Measurements from ENCODE around the gene BRPF3.

Gene BRPF3

GRCh38 chr6:36219081-36219480, 22.5 kb downstream of the BRPF3 start:
- Histone ChIP-seq H3K27me3 (replicated peaks; ENCODE audit: control insufficient read depth, insufficient read depth, low read length) (no peaks in the 10 kb centered on the region), H3K4me3 (ENCODE audit: low read length) (no peak overlapping the region), H3K9me3 (ENCODE audit: control insufficient read depth, low read length) (no peaks in the 10 kb centered on the region), H3K4me1 (ENCODE audit: control insufficient read depth, insufficient read depth, low read length) (no peaks in the 10 kb centered on the region), H3K9ac (ENCODE audit: low read length) (no peak overlapping the region), H3K36me3 (ENCODE audit: control insufficient read depth, insufficient read depth, low read length, severe bottlenecking) (peaks cover 95% of the 10 kb centered on the region)
- no peak for DNase-seq (ENCODE audit: low read depth)

- H3K9me3 ChIP-seq (ENCODE audit: control insufficient read depth, low read length): no peaks in the 10 kb centered on the region
- no peak for DNase-seq (ENCODE audit: low read depth)
- H3K27me3 ChIP-seq (replicated peaks; ENCODE audit: control insufficient read depth, insufficient read depth, low read length): no peaks in the 10 kb centered on the region
- H3K9ac ChIP-seq (ENCODE audit: low read length): no peak overlapping the region
- H3K36me3 ChIP-seq (ENCODE audit: control insufficient read depth, insufficient read depth, low read length, severe bottlenecking): peaks cover 95% of the 10 kb centered on the region
- no peak overlapping the region for H3K4me3 ChIP-seq (ENCODE audit: low read length)
- H3K4me1 ChIP-seq (ENCODE audit: control insufficient read depth, insufficient read depth, low read length): no peaks in the 10 kb centered on the region
These were observed 23.7 kb downstream of the BRPF3 start for GRCh38 chr6:36220226-36220625.

GRCh38 chr6:36221674-36222073, 25.1 kb downstream of the BRPF3 start:
- Histone ChIP-seq H3K27me3 (replicated peaks; ENCODE audit: control insufficient read depth, insufficient read depth, low read length) (no peaks in the 10 kb centered on the region), H3K4me3 (ENCODE audit: low read length) (no peak overlapping the region), H3K9me3 (ENCODE audit: control insufficient read depth, low read length) (no peaks in the 10 kb centered on the region), H3K9ac (ENCODE audit: low read length) (no peak overlapping the region), H3K36me3 (ENCODE audit: control insufficient read depth, insufficient read depth, low read length, severe bottlenecking) (peaks cover 95% of the 10 kb centered on the region), H3K4me1 (ENCODE audit: control insufficient read depth, insufficient read depth, low read length) (no peaks in the 10 kb centered on the region)
- no peak for DNase-seq (ENCODE audit: low read depth)

GRCh38 chr6:36222924-36223323, 26.4 kb downstream of the BRPF3 start:
- H3K36me3 ChIP-seq (ENCODE audit: control insufficient read depth, insufficient read depth, low read length, severe bottlenecking): peaks cover 94% of the 10 kb centered on the region
- H3K4me3 ChIP-seq (ENCODE audit: low read length): no peak overlapping the region
- no peak overlapping the region for H3K9ac ChIP-seq (ENCODE audit: low read length)
- no peaks in the 10 kb centered on the region for H3K4me1 ChIP-seq (ENCODE audit: control insufficient read depth, insufficient read depth, low read length)
- H3K9me3 ChIP-seq (ENCODE audit: control insufficient read depth, low read length): no peaks in the 10 kb centered on the region
- DNase-seq (ENCODE audit: low read depth): no peak
- no peaks in the 10 kb centered on the region for H3K27me3 ChIP-seq (replicated peaks; ENCODE audit: control insufficient read depth, insufficient read depth, low read length)

- H3K36me3 ChIP-seq (ENCODE audit: control insufficient read depth, insufficient read depth, low read length, severe bottlenecking): peaks cover 94% of the 10 kb centered on the region
- H3K9me3 ChIP-seq (ENCODE audit: control insufficient read depth, low read length): no peaks in the 10 kb centered on the region
- H3K27me3 ChIP-seq (replicated peaks; ENCODE audit: control insufficient read depth, insufficient read depth, low read length): no peaks in the 10 kb centered on the region
- H3K4me3 ChIP-seq (ENCODE audit: low read length): no peak overlapping the region
- H3K9ac ChIP-seq (ENCODE audit: low read length): no peak overlapping the region
- no peaks in the 10 kb centered on the region for H3K4me1 ChIP-seq (ENCODE audit: control insufficient read depth, insufficient read depth, low read length)
- DNase-seq (ENCODE audit: low read depth): peak; percentile 12
These were observed 27.2 kb downstream of the BRPF3 start for GRCh38 chr6:36223706-36224105.

GRCh38 chr6:36224918-36225461, 28.4 kb downstream of the BRPF3 start:
- DNase-seq (ENCODE audit: low read depth): no peak
- Histone ChIP-seq H3K4me3 (ENCODE audit: low read length) (no peak overlapping the region), H3K36me3 (ENCODE audit: control insufficient read depth, insufficient read depth, low read length, severe bottlenecking) (peaks cover 94% of the 10 kb centered on the region)

GRCh38 chr6:36226438-36227047, 30.0 kb downstream of the BRPF3 start:
- H3K36me3 ChIP-seq (ENCODE audit: control insufficient read depth, insufficient read depth, low read length, severe bottlenecking): peaks cover 98% of the 10 kb centered on the region
- H3K27me3 ChIP-seq (replicated peaks; ENCODE audit: control insufficient read depth, insufficient read depth, low read length): no peaks in the 10 kb centered on the region
- H3K4me3 ChIP-seq (ENCODE audit: low read length): no peak overlapping the region
- no peaks in the 10 kb centered on the region for H3K9me3 ChIP-seq (ENCODE audit: control insufficient read depth, low read length)
- no peak for DNase-seq (ENCODE audit: low read depth)
- no peak overlapping the region for H3K9ac ChIP-seq (ENCODE audit: low read length)
- H3K4me1 ChIP-seq (ENCODE audit: control insufficient read depth, insufficient read depth, low read length): no peaks in the 10 kb centered on the region

More at GRCh38 chr6:36224918-36225461, 28.4 kb downstream of the BRPF3 start:
- Histone ChIP-seq H3K4me1 (ENCODE audit: control insufficient read depth, insufficient read depth, low read length) (no peaks in the 10 kb centered on the region), H3K27me3 (replicated peaks; ENCODE audit: control insufficient read depth, insufficient read depth, low read length) (no peaks in the 10 kb centered on the region), H3K9ac (ENCODE audit: low read length) (no peak overlapping the region), H3K9me3 (ENCODE audit: control insufficient read depth, low read length) (no peaks in the 10 kb centered on the region)

- DNase-seq (ENCODE audit: low read depth): no peak
- no peak overlapping the region for H3K9ac ChIP-seq (ENCODE audit: low read length)
- H3K9me3 ChIP-seq (ENCODE audit: control insufficient read depth, low read length): no peaks in the 10 kb centered on the region
- H3K4me3 ChIP-seq (ENCODE audit: low read length): no peak overlapping the region
- no peaks in the 10 kb centered on the region for H3K27me3 ChIP-seq (replicated peaks; ENCODE audit: control insufficient read depth, insufficient read depth, low read length)
- H3K36me3 ChIP-seq (ENCODE audit: control insufficient read depth, insufficient read depth, low read length, severe bottlenecking): peaks cover 97% of the 10 kb centered on the region
- no peaks in the 10 kb centered on the region for H3K4me1 ChIP-seq (ENCODE audit: control insufficient read depth, insufficient read depth, low read length)
These were observed 31.1 kb downstream of the BRPF3 start for GRCh38 chr6:36227379-36228228.

- Histone ChIP-seq H3K36me3 (ENCODE audit: control insufficient read depth, insufficient read depth, low read length, severe bottlenecking) (peaks cover 94% of the 10 kb centered on the region), H3K9me3 (ENCODE audit: control insufficient read depth, low read length) (no peaks in the 10 kb centered on the region), H3K9ac (ENCODE audit: low read length) (no peak overlapping the region), H3K4me3 (ENCODE audit: low read length) (no peak overlapping the region), H3K4me1 (ENCODE audit: control insufficient read depth, insufficient read depth, low read length) (no peaks in the 10 kb centered on the region), H3K27me3 (replicated peaks; ENCODE audit: control insufficient read depth, insufficient read depth, low read length) (no peaks in the 10 kb centered on the region)
- no peak for DNase-seq (ENCODE audit: low read depth)
These were observed 32.7 kb downstream of the BRPF3 start for GRCh38 chr6:36229223-36229622.

GRCh38 chr6:36230371-36230770, 33.8 kb downstream of the BRPF3 start:
- Histone ChIP-seq H3K4me1 (ENCODE audit: control insufficient read depth, insufficient read depth, low read length) (no peaks in the 10 kb centered on the region), H3K4me3 (ENCODE audit: low read length) (no peak overlapping the region), H3K9ac (ENCODE audit: low read length) (no peak overlapping the region), H3K9me3 (ENCODE audit: control insufficient read depth, low read length) (no peaks in the 10 kb centered on the region), H3K27me3 (replicated peaks; ENCODE audit: control insufficient read depth, insufficient read depth, low read length) (no peaks in the 10 kb centered on the region), H3K36me3 (ENCODE audit: control insufficient read depth, insufficient read depth, low read length, severe bottlenecking) (peaks cover 83% of the 10 kb centered on the region)
- no peak for DNase-seq (ENCODE audit: low read depth)

GRCh38 chr6:36232172-36232571, 35.6 kb downstream of the BRPF3 start:
- Histone ChIP-seq H3K9ac (ENCODE audit: low read length) (no peak overlapping the region), H3K27me3 (replicated peaks; ENCODE audit: control insufficient read depth, insufficient read depth, low read length) (no peaks in the 10 kb centered on the region), H3K4me3 (ENCODE audit: low read length) (no peak overlapping the region), H3K4me1 (ENCODE audit: control insufficient read depth, insufficient read depth, low read length) (no peaks in the 10 kb centered on the region), H3K9me3 (ENCODE audit: control insufficient read depth, low read length) (no peaks in the 10 kb centered on the region), H3K36me3 (ENCODE audit: control insufficient read depth, insufficient read depth, low read length, severe bottlenecking) (peaks cover 72% of the 10 kb centered on the region)
- DNase-seq (ENCODE audit: low read depth): no peak

Measured in adipocyte (in vitro differentiated cells).